OCI-LY3 (cell line): ENCODE results near the gene CBY2.

ENCODE experiments used
- EZH2phosphoT487 ChIP-seq: fragments of 200-600 bp; shearing (Covaris generic); IDR thresholded peaks from 2 replicates; pipeline ENCODE4 v1.6.1; 2018; ENCODE audit warnings: antibody characterized with exemption, mixed run types, low read depth
- TF ChIP-seq, protein P1 (sequence below): fragments of 200-600, 300-600 bp; sonication (generic); IDR thresholded peaks from 2 replicates; pipeline ENCODE4 v1.5.1; 2014; ENCODE audit warnings: antibody characterized with exemption, low read length, low read depth

DNA sequence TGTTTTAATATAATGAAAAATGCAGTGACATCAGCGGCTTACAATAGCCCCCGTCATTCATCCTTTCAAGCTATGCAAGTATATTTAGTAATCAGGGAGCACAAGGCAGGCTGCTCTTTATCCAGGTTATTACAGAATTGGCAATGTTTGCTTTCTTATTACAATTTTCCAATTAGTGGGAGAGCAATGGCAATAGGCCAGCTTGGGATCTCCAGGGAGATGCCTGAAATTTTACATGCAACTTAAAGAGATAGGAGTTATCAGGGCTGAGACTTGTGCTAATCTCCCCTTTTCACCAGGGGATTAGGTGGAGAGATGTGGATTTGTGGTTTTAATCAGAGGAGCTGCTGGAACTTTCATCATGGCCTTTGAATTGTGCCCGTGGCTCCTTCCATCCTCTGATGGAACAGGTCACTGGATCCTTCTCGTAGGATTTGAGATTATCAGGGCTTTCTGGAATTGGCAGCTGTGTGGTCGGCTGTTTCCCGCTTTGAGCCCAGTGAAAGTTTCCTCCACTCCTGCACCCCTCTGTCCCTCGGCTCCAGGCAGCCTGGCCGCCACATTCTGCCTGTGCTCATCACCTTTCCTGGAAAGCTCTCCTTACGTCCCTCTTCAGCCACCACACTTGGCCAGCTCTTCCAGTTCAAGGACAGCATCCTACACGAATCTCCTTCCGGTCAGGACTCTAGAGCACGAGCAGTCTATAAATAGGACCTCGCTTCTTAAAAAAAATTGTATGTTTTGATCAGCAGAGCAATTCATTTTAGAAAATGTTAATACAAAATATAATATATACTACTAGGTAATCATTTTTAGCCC is 47.0 kb downstream of the CBY2 start:
- TF ChIP-seq, protein P1, sequence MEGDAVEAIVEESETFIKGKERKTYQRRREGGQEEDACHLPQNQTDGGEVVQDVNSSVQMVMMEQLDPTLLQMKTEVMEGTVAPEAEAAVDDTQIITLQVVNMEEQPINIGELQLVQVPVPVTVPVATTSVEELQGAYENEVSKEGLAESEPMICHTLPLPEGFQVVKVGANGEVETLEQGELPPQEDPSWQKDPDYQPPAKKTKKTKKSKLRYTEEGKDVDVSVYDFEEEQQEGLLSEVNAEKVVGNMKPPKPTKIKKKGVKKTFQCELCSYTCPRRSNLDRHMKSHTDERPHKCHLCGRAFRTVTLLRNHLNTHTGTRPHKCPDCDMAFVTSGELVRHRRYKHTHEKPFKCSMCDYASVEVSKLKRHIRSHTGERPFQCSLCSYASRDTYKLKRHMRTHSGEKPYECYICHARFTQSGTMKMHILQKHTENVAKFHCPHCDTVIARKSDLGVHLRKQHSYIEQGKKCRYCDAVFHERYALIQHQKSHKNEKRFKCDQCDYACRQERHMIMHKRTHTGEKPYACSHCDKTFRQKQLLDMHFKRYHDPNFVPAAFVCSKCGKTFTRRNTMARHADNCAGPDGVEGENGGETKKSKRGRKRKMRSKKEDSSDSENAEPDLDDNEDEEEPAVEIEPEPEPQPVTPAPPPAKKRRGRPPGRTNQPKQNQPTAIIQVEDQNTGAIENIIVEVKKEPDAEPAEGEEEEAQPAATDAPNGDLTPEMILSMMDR = no peak
- no peak for TF ChIP-seq EZH2phosphoT487
